SH-SY5Y (cell line): ENCODE results near the gene DUT.

Experiments
- GATA2 ChIP-seq: IDR thresholded peaks from 2 replicates; pipeline ENCODE4 v1.6.1; 2011; ENCODE audit warnings: mild to moderate bottlenecking, low read depth, low read length
- GATA3 ChIP-seq: IDR thresholded peaks from 2 replicates; pipeline ENCODE4 v1.6.1; 2011; ENCODE audit warnings: low read depth, mild to moderate bottlenecking, low read length, moderate library complexity

DUT gene

DNA sequence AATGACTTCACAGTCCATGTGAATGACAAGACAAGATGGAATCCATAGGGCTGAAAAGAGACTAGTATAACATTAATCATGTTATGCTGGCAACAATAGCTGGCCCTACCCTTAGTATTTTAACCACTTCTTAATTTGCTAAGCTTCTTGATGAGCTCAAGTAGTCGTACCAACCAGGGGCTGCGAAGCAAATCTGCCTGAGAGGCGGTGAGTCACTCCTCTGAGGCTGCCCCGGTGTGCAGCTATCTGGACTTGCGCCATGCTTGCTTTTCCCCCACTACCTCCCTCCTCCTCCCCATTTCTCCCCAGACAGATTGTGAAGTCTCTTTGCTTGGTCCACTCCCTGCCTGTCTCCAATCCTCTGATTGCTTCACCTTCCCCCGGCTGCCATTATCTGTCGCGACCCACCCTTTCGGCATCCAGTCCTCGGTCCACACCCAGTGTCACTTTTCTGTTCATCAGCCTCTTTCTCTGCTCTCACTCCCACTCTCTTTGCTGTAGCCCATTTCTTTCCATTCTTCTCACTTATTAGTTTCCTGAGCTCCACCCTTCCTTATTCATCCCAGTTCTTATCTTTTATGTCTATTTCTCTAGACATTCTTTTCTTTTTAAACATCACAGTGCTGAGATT is 42.7 kb downstream of the DUT start:
- TF ChIP-seq GATA2 (no peak), GATA3 (no peak)

DNA sequence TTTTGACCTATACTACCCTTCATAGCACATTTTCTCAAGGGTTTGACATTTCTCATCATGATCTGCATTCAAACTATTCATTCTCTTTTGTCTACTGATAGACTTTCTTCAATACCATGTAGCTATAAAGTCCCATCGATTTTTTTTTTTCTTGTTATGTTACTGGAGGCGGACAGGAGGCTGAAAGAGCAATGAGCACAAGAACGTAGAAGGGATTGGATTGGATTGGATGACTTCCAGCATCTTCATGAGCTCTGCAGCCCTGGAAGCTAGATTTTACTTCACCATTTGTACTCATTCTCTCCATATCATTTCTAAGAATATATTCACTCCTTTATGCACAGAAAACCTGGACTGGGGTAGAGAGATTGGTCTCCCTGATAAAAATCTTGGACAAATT is 43.2 kb downstream of the DUT start:
- TF ChIP-seq GATA3 (no peak), GATA2 (no peak)

DNA sequence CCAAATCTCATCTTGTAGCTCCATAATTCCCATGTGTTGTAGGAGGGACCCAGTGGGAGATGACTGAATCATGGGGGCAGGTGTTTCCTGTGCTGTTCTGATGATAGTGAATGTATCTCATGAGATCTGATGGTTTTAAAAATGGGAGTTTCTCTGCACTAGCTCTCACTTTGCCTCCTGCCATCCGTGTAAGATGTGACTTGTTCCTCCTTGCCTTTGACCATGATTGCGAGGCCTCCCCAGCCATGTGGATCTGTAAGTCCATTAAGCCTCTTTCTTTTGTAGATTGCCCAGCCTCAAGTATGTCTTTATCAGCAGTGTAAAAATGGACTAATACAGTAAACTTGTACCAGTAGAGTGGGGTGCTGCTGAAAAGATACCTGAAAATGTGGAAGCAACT is 44.5 kb downstream of the DUT start:
- TF ChIP-seq GATA2 (no peak), GATA3 (no peak)

DNA sequence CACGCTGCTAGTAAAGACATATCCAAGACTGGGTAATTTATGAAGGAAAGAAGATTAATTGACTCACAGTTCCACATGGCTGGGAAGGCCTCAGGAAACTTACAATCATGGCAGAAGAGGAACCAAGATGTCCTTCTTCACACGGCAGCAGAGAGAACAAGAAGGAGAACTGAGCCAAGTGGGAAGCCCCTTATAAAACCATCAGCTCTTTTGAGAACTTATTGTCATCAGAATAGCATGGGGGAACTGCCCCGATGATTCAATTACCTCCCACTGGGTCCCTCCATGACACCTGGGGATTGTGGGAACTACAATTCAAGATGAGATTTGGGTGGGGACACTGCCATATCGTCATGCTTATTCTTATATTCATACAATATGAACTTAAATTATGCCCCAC is 49.0 kb downstream of the DUT start:
- no peak for TF ChIP-seq GATA3
- no peak for TF ChIP-seq GATA2

DNA sequence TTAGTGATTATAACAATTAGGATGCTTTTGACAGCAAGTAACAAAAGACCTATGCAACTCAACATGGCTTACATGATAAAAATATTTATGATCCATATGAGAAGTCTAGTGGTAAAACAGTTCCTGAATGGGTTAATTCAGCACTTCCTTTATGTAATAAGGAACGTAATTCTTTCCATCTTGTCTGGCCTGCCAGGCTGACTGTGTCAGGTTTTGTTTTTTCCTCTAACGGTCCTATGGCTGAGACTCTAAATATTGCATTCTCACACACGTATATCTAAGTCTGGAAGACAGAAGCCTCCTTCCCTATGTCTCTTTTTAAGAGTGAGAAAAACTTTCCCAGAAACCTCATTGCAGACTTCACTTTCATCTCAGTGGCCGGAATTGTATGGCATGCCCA is 50.6 kb downstream of the DUT start:
- no peak for TF ChIP-seq GATA2
- no peak for TF ChIP-seq GATA3

GRCh38 chr15:48383031-48383430 is 51.8 kb downstream of the DUT start:
- no peak for TF ChIP-seq GATA2
- no peak for TF ChIP-seq GATA3

GRCh38 chr15:48384616-48385015 is 53.4 kb downstream of the DUT start:
- TF ChIP-seq GATA3 (no peak), GATA2 (no peak)

DNA sequence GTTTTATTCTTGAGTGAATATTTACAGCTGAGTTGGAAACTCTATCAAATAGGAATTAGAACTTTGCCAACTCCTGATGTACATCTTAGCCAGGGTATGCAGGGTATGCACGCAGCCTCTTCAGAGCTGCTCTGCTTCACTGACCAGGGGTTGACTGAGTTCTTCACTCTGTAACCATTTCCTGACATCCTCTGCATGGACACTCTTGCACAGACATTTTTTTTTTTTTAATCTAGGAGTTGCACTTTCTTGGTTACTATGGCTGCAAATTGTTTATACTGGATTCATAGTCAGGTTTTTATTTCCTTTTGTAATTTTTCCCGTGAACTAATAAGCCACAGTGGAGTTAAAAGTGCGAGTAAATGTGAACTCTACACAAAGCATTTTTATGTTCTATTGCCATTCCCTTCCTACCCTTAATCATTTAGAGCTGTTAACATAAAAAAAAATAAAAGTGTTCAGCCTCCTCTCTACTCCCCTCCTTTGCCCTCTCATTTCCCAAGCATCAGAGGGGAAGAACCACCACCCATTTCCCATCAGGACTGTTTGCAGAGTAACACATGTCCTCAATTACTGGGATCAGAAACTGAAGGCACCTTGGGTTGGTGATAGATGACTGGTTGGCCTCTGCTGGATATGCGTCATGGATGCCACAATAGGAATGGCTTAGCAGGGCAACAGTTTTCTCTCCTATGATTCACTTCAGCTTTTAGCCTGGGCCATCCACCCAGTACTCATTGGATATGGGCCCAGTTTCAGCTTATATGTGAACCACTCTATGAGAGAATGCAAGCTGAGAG is 54.0 kb downstream of the DUT start:
- TF ChIP-seq GATA2 (no peak), GATA3 (no peak)

DNA sequence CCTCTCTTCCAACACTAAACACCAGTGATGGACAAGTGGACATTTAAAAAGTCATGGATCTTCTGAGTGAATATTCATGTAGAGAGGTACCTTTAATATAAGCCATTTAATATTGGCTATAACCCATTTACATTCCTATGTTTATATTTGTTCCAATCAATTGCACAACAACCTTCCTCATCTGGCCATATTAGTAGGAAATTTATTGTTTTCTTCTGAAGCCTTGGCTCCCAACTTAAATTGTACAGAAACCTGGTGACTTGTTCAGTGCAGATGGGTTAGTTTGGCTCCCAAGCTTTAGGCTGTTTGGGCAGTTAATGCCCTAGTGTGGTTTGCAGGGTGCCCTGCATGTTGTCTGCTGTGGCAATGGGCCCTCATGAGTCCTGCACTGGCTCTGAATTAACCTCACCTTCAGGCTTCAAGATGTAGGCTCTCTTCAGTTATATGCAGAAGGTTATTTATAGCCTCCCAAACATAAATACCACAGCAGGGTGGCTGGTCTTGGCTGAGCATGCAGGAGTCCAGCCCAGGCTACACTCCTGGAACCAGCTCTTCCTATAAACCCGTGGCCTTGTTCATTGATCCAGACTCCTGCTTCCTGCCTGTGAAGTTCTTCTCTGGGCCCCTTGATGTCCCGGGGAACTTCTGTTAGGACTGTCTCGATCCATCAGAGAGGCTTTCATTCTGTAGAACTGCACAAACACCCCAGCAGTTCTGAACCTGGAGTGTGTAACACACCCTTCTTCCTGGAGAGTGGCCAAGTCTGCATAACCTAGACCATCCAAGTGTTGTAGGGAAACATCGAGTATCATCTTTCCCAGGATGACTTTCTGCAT is 57.0 kb downstream of the DUT start:
- TF ChIP-seq GATA2 (no peak), GATA3 (no peak)

- no peak for TF ChIP-seq GATA3
- TF ChIP-seq GATA2: no peak
Measured at GRCh38 chr15:48388910-48389309, 57.7 kb downstream of the DUT start.

GRCh38 chr15:48389691-48390143 is 58.5 kb downstream of the DUT start:
- TF ChIP-seq GATA2: no peak
- TF ChIP-seq GATA3: no peak

- TF ChIP-seq GATA3 (no peak), GATA2 (no peak)
Measured at GRCh38 chr15:48391950-48392349, 60.7 kb downstream of the DUT start.

DNA sequence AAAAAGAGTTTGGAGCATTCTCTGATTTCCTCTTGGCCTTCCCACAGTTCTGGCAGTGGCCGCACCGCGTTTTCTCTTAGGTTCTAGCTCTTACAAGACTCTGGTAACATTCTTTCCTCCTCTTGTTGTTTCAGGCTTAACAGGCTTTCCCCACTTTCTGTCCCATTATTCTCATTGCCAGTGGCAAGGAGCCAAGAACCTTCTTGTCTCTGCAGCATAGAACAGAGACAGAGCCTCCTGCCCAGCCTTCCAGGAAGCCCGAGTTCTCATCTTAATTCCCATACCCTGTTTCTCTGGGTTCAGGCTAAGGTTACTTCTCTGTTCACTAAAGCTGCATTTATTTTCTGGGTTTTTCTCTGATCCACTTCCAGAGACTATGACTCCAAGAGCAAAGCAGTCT is 61.1 kb downstream of the DUT start:
- no peak for TF ChIP-seq GATA2
- TF ChIP-seq GATA3: no peak
